ENCODE measurements around the gene HMSD.
"Not testable (repeated sequence)": the region's sequence is repeated elsewhere in the genome, so short reads cannot be mapped to it uniquely, and the experiment has no call there.

The HMSD gene

GRCh38 chr18:63949068-63949737, at the start of gene HMSD:
TSS of gene HMSD (plus strand) at chr18:63949301. CDS start at chr18:63953456, 4,155 bp downstream.
- DNase-seq, result peak in 1 of 2 experiments; percentile 77

GRCh38 chr18:63903851-63904570, 45.1 kb upstream of the HMSD start:
- no peak for DNase-seq

GRCh38 chr18:63904694-63905093, 44.4 kb upstream of the HMSD start:
- DNase-seq, result no peak

GRCh38 chr18:63905361-63905760, 43.7 kb upstream of the HMSD start:
- no peak for DNase-seq

GRCh38 chr18:63906056-63906455, 43.0 kb upstream of the HMSD start:
- no peak for DNase-seq

GRCh38 chr18:63907664-63908063, 41.4 kb upstream of the HMSD start, which contains the start of gene SERPINB10:
TSS of gene SERPINB10 (plus strand) at chr18:63907958. CDS start at chr18:63915511, 7,553 bp downstream.
- no peak for DNase-seq

GRCh38 chr18:63908858-63909257, 40.2 kb upstream of the HMSD start:
- no peak for DNase-seq

GRCh38 chr18:63909870-63910269, 39.2 kb upstream of the HMSD start:
- no peak for DNase-seq

GRCh38 chr18:63917817-63918216, 31.3 kb upstream of the HMSD start:
- no peak for DNase-seq

- DNase-seq, result no peak
Observed at GRCh38 chr18:63922049-63922448, 27.1 kb upstream of the HMSD start.

GRCh38 chr18:63924551-63924950, 24.6 kb upstream of the HMSD start:
- no peak for DNase-seq

GRCh38 chr18:63928331-63928730, 20.8 kb upstream of the HMSD start:
- no peak for DNase-seq

- not testable (repeated sequence) for DNase-seq
Observed at GRCh38 chr18:63929369-63929768, 19.7 kb upstream of the HMSD start.

- no peak for DNase-seq
Observed at GRCh38 chr18:63930773-63931354, 18.2 kb upstream of the HMSD start.

GRCh38 chr18:63936156-63936931, 12.8 kb upstream of the HMSD start:
- peak; percentile 74 to 88 for DNase-seq

GRCh38 chr18:63936932-63937393, 12.1 kb upstream of the HMSD start:
- DNase-seq, result no peak

GRCh38 chr18:63940008-63940407, 9.1 kb upstream of the HMSD start:
- DNase-seq, result no peak

- DNase-seq, result not testable (repeated sequence)
Observed at GRCh38 chr18:63940543-63941050, 8.5 kb upstream of the HMSD start.

GRCh38 chr18:63947051-63947790, 1.9 kb upstream of the HMSD start:
- no peak for DNase-seq

- no peak for DNase-seq
Observed at GRCh38 chr18:63951302-63951705, 2.2 kb downstream of the HMSD start.

- DNase-seq, result no peak
Observed at GRCh38 chr18:63953811-63954210, 4.7 kb downstream of the HMSD start.

GRCh38 chr18:63956755-63957154, 7.7 kb downstream of the HMSD start:
- DNase-seq, result no peak
